IPS-18a (cell line): ENCODE measurements around the gene PACS1.
"Not testable (repeated sequence)": the region's sequence is repeated elsewhere in the genome, so short reads cannot be mapped to it uniquely, and the experiment has no call there.

Source experiments
- H3K27ac ChIP-seq: one replicate; pipeline ENCODE4 v1.5.1; 2013; ENCODE audit warnings: low read length
- H3K27me3 ChIP-seq: one replicate; pipeline ENCODE4 v1.6.1; 2013; ENCODE audit warnings: mild to moderate bottlenecking, low read length; ENCODE audit not compliant: control insufficient read depth, insufficient read depth
- H3K36me3 ChIP-seq: one replicate; pipeline ENCODE4 v1.6.1; 2013; ENCODE audit warnings: low read depth, low read length; ENCODE audit not compliant: control insufficient read depth
- H3K4me1 ChIP-seq: one replicate; pipeline ENCODE4 v1.6.1; 2013; ENCODE audit warnings: low read depth, low read length; ENCODE audit not compliant: control insufficient read depth
- H3K4me3 ChIP-seq: one replicate; pipeline ENCODE4 v1.5.1; 2013; ENCODE audit warnings: low read length
- H3K9ac ChIP-seq: one replicate; pipeline ENCODE4 v1.6.1; 2013; ENCODE audit warnings: mild to moderate bottlenecking, low read length, moderate library complexity
- H3K9me3 ChIP-seq: one replicate; pipeline ENCODE4 v1.6.1; 2013; ENCODE audit warnings: low read depth, low read length; ENCODE audit not compliant: control insufficient read depth

Gene PACS1

DNA sequence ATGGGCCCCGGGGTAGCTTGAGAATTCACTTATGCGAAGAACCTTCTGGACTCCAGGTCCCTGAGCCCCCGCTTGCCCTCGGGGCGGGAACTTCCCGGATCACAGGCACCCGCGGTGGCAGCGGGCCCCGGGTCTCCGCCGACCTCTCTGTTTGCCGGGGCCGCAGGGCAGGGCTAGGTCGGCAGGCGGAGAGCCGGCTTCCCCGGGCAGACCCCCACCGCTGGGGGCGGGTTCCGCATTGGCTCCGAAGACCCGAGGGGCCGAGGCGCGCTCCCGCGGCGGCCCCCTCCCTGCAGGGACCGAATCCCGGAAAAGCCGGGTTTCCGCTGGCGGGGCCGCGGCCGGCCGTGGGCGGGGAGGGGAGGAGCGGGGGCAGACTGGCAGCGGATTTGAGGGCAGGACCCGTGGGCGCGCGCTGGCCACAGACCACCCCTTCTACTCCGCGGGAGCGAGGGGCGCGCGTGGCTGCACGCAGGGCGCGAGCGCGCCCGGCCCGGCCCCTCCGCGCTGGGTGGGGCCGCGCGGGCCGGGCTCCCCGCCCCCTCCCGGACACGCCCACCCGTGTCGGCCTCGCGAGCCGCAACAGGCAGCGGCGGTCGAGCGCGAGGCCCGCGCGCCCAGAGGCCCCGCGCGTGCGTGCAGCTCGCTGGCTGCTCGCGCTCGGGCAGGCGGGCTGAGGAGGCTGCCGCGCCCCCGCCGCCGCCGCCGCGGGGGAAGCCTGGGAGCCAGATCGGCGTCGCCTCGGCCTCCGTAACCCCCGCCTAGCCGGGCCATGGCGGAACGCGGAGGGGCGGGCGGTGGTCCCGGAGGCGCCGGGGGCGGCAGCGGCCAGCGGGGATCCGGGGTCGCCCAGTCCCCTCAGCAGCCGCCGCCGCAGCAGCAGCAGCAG lies at the start of gene PACS1:
Gene PACS1, plus strand, starts transcription at position 558 of the 889 bp plus-strand sequence. Its CDS starts 215 bp downstream, at position 773.
- Histone ChIP-seq H3K36me3 (peaks cover 34% of the 10 kb centered on the region), H3K9ac (peak within 1 kb of the TSS; percentile 5), H3K27me3 (no peaks in the 10 kb centered on the region), H3K4me1 (peaks cover 4% of the 10 kb centered on the region), H3K27ac (no peak within 1 kb of the TSS), H3K4me3 (peak within 1 kb of the TSS; percentile 55), H3K9me3 (no peaks in the 10 kb centered on the region)

GRCh38 chr11:66020618-66021357 lies 49.3 kb upstream of the PACS1 start:
- Histone ChIP-seq H3K9me3 (no peaks in the 10 kb centered on the region), H3K27me3 (peaks cover 20% of the 10 kb centered on the region), H3K4me1 (no peaks in the 10 kb centered on the region), H3K9ac (no peak overlapping the region), H3K27ac (no peak overlapping the region), H3K4me3 (no peak overlapping the region), H3K36me3 (no peaks in the 10 kb centered on the region)

DNA sequence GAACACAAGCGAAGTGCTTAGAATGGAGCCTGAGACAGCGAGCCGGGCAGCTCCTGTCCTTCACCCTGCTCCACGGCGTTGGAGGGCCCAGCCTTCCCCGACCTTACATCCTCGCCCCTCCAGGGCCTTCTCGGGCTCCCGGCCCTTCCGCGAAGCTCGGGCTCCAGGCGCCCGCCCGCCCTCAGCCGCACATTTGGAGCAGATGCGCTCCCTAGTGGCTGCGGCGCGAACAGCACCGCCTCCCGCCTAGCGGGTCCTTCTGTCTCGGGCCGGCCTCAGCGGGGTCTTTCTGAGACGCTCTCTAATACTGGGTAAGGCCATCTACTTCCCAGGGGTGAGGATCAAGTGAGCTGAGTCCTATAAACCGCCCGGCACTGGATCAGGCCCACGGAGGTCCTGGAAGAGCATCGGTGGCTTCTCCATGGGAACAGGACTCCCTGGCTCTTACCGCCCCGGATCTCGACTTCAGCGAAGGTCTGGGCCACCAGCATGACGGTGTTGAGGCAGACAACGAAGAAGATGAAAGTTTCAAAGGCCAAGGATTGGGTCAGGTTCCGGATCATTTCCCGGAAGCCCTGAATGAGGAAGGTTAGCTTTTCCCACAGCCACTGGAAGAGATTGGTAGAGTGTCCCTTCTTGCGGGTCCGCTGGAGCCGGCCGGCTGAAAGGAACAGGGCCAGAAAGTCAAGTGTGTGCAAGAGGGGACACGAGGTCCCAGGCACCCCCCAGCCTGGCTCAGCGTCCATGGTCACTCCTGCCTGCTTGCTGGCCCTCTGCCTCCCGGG lies 47.5 kb upstream of the PACS1 start:
- H3K4me3 ChIP-seq: no peak overlapping the region
- H3K27me3 ChIP-seq: peaks cover 20% of the 10 kb centered on the region
- no peak overlapping the region for H3K9ac ChIP-seq

DNA sequence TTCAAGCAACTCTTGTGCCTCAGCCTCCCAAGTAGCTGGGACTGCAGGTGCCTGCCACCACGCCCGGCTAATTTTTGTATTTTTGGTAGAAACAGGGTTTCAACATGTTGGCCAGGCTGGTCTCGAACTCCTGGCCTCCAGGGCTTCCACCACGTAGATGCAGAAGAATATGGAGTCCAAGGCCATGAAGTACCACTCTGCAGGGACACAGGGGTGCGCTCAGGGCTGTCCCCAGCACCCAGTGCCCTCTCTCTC lies 47.0 kb upstream of the PACS1 start:
- H3K9ac ChIP-seq: not testable (repeated sequence)

More for the DNA sequence above, 47.5 kb upstream of the PACS1 start:
- H3K9me3 ChIP-seq: no peaks in the 10 kb centered on the region
- H3K4me1 ChIP-seq: no peaks in the 10 kb centered on the region
- H3K36me3 ChIP-seq: no peaks in the 10 kb centered on the region
- no peak overlapping the region for H3K27ac ChIP-seq

GRCh38 chr11:66026017-66026529 lies 44.0 kb upstream of the PACS1 start, which contains the start of gene CATSPER1:
CATSPER1 (minus strand) TSS chr11:66026479; CDS start chr11:66026379, 100 bp downstream.
- no peaks in the 10 kb centered on the region for H3K9me3 ChIP-seq

More for the DNA sequence above, 47.0 kb upstream of the PACS1 start:
- H3K36me3 ChIP-seq, H3K4me1 ChIP-seq, H3K4me3 ChIP-seq, H3K9me3 ChIP-seq, H3K27ac ChIP-seq: not testable (repeated sequence)
- H3K27me3 ChIP-seq: peaks cover 20% of the 10 kb centered on the region

DNA sequence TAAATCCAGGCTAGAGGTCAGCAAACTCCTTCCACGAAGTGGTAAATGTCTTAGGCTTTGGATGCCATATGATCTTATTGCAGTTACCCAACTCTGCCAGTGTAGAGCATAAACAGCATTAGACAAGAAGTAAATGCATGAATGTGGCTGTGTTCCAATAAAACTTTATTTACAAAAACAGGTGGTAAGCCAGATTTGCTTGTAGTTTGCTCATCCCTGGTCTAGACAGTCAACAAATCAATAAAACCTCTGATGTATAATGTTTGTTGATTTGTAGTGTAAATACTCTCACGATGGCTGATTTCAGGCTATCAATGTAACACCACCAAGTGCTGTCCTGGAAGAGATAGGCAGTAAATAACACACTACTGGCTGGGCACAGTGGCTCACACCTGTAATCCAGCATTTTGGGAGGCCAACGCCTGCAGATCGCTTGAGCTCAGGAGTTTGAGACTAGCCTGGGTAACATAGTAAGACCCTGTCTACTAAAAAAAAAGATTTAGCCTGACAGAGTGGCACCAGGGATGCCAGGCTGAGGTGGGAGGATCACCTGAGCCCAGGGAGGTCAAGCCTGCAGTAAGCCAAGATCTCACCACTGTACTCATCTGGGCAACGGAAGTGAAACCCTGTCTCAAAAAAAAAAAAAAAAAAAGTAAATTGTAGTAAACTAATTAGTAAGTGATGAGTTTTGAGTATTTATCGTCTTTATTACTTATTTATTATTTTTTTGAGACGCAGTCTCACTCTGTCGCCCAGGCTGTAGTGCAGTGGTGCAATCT lies 36.9 kb upstream of the PACS1 start:
- Histone ChIP-seq H3K4me1 (no peaks in the 10 kb centered on the region), H3K9me3 (no peaks in the 10 kb centered on the region), H3K27me3 (no peaks in the 10 kb centered on the region), H3K9ac (no peak overlapping the region), H3K36me3 (no peaks in the 10 kb centered on the region), H3K4me3 (no peak overlapping the region), H3K27ac (no peak overlapping the region)

More at GRCh38 chr11:66026017-66026529, 44.0 kb upstream of the PACS1 start, which contains the start of gene CATSPER1:
- Histone ChIP-seq H3K9ac (no peak within 1 kb of the TSS), H3K36me3 (no peaks in the 10 kb centered on the region), H3K27ac (no peak within 1 kb of the TSS), H3K4me3 (no peak within 1 kb of the TSS), H3K27me3 (peaks cover 20% of the 10 kb centered on the region), H3K4me1 (no peaks in the 10 kb centered on the region)

DNA sequence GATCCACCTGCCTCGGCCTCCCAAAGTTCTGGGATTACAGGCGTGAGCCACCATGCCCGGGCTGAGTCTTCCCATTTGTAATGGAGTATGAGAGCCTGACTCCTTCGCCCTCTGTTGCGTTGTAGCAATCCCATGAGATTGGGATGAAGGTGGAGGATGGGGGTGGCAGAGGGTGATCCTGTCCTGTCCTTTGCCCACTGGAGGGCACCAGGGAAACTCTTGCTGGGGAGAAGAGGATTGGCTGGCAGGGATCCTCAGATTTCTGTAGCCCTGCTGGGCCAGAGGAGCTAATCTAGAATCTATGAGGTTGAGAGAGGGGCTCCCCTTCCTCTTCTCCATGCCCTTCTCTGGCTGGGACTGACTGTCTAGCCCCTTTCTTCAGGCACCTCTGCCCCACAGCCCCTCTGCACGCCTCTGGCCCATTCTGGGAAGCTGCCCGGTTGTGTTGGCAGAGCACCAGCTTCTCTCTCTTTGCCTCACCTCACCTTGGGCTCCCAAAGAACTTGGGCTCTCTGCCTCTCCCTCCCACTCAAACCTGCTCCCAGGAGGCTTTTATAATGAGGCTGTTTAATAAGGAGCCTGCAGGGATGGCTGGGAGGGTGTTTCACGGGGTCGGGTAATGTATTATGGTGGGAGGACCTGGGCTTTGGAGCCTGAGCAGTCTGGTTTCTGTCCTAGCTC lies 34.3 kb upstream of the PACS1 start:
- H3K9me3 ChIP-seq: no peaks in the 10 kb centered on the region
- no peak overlapping the region for H3K4me3 ChIP-seq
- peaks cover 1% of the 10 kb centered on the region for H3K36me3 ChIP-seq
- no peaks in the 10 kb centered on the region for H3K27me3 ChIP-seq
- H3K27ac ChIP-seq: no peak overlapping the region
- no peak overlapping the region for H3K9ac ChIP-seq
- no peaks in the 10 kb centered on the region for H3K4me1 ChIP-seq

DNA sequence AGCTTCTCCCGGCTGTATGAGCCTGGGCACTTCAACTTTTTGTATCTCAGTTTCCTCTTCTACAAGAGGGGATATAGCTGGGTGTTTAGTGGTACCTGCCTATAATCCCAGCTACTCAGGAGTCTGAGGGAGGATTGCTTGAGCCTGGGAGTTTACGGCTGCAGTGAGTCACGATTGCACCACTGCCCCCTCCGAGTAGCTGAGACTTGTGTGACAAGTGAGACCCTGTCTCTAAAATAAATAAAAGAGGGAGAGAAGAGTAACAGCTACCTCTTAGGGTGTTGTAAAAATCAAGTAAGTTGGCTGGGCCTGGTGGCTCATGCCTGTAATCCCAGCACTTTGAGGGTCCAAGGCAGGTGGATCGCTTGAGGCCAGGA lies 33.8 kb upstream of the PACS1 start:
- Histone ChIP-seq H3K4me3 (no peak overlapping the region), H3K9ac (no peak overlapping the region), H3K27me3 (no peaks in the 10 kb centered on the region), H3K27ac (no peak overlapping the region), H3K4me1 (no peaks in the 10 kb centered on the region), H3K36me3 (peaks cover 5% of the 10 kb centered on the region), H3K9me3 (no peaks in the 10 kb centered on the region)

- Histone ChIP-seq H3K4me1 (no peaks in the 10 kb centered on the region), H3K9me3 (no peaks in the 10 kb centered on the region), H3K27me3 (no peaks in the 10 kb centered on the region), H3K4me3 (no peak overlapping the region), H3K9ac (no peak overlapping the region), H3K36me3 (peaks cover 11% of the 10 kb centered on the region), H3K27ac (no peak overlapping the region)
Measured at GRCh38 chr11:66037327-66037726, 32.7 kb upstream of the PACS1 start.

DNA sequence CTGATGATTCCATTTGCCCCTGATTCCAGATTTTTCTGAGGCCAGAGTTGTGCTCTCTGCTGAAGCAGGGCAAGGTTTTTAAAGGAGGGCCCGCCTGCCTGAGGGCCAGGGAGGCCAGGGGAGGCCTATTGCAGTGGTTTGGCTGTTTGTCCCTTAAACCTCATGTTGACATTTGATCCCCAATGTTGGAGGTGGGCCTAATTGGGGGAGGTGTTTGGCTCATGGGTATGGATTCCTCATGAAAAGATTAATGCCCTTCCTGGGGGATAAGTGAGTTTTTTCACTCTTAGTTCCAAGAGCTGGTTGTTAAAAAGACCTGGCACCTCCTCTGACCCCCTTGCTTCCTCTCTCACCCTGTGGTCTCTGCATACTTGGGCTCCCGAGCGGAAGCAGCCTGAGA lies 30.3 kb upstream of the PACS1 start:
- Histone ChIP-seq H3K36me3 (peaks cover 18% of the 10 kb centered on the region), H3K9me3 (no peaks in the 10 kb centered on the region), H3K27ac (no peak overlapping the region), H3K9ac (no peak overlapping the region), H3K4me3 (no peak overlapping the region), H3K27me3 (no peaks in the 10 kb centered on the region), H3K4me1 (peaks cover 2% of the 10 kb centered on the region)
